Ovary (tissue), 9 donors: ENCODE data around the gene LTB4R. TPM values are rescaled to one million over a fixed set of nuclear protein-coding genes. Genes with fewer than 3 reads are reported as not detected.

ENCODE experiments used
- DNase-seq, 5 donors: peaks; one replicate each; pipeline ENCODE4 v3.0.0-alpha.2; 2019 to 2020
- H3K27ac ChIP-seq, 2 donors: fragments of 200-600 bp; one replicate each; pipeline versions ENCODE4 v1.5.1 to v1.8.0; 2019 to 2022
- H3K27me3 ChIP-seq: fragments of 200-600 bp; one replicate; pipeline ENCODE4 v1.8.0; 2022
- H3K36me3 ChIP-seq: fragments of 200-600 bp; sonication (generic); one replicate; pipeline ENCODE4 v1.5.1; 2019
- H3K4me1 ChIP-seq: one replicate; pipeline ENCODE4 v1.8.1; 2013; ENCODE audit warnings: mild to moderate bottlenecking, moderate library complexity; ENCODE audit not compliant: insufficient read depth
- H3K4me3 ChIP-seq: fragments of 200-600 bp; sonication (generic); one replicate; pipeline ENCODE4 v1.5.1; 2017
- H3K9me3 ChIP-seq, 2 donors: fragments of 200-600 bp in 1 of 2; sonication (generic) in 1 of 2; one replicate each; pipeline versions ENCODE4 v1.5.1 to v1.8.1; 2013 to 2019; ENCODE audit warnings: mild to moderate bottlenecking in 1 of 2, moderate library complexity in 1 of 2
- EP300 ChIP-seq: sonication (generic); formaldehyde crosslinking; IDR thresholded peaks from one replicate; pipeline ENCODE4 v1.6.1; 2017; ENCODE audit warnings: antibody characterized with exemption
- POLR2A ChIP-seq: fragments of 450-650 bp; IDR thresholded peaks from one replicate; pipeline ENCODE4 v1.6.1; 2017; ENCODE audit warnings: antibody characterized with exemption, mild to moderate bottlenecking, moderate library complexity
- whole genome bisulfite sequencing, 3 donors: extraction: QIAGEN DNeasy Blood & Tissue Kit in 1 of 3; methylation state at CpG; one replicate each; pipeline versions ENCODE4 v1.1.5 to v1.1.7; 2013 to 2017; 5-methylcytosine and 5-hydroxymethylcytosine counted together
- intact Hi-C, 4 donors: fragments of 100-400 bp; cut with DNase I; formaldehyde crosslinking; loops; one replicate each; pipeline versions ENCODE4 v1.11.0 to v1.15.1; 2022 to 2023
- polyA plus RNA-seq, 2 donors: library from polyadenylated mRNA; stranded (reverse); fragments of 200-250 nt in 1 of 2; fragments of 350-450 nt in 1 of 2; fragmentation: Illumina TruSeq in 1 of 2; extraction: RNeasy Lipid Tissue Mini Kit (QIAGEN cat#74804) in 1 of 2; gene quantifications; one replicate each; pipeline ENCODE4 v1.2.3, GENCODE V29; 2013 to 2014
- total RNA-seq, 7 donors: library from RNA; depleted of rRNA in 2 of 7; stranded (reverse); fragments of >200 nt in 2 of 7; fragmentation: NEBNext Ultra II Directional in 3 of 7; extraction: Animal tissue kit (Norgen Biotek cat#: 25700) in 3 of 7; gene quantifications; one replicate each; pipeline versions ENCODE4 v1.1.0 to v1.2.4, GENCODE V29; 2016 to 2023
- TF ChIP-seq, protein P1 (sequence below), 3 donors: fragments of 450-650 bp in 2 of 3; fragments of 200-600 bp in 1 of 3; IDR thresholded peaks; one replicate each; pipeline versions ENCODE4 v1.5.1 to v1.8.0; 2016 to 2022; ENCODE audit warnings: antibody characterized with exemption in 3 of 3, mild to moderate bottlenecking in 1 of 3
- donor health status: DM: no; HTN: no; CAD: no; lungs with moderate emphysema.
- donor health status: DM: no; HTN: no; CAD: no.
- donor health status: Bipolar disorder and iron deficiency.
- donor health status: DM: yes; HTN: yes; CAD: no.
- donor health status: DM: no; HTN: no; CAD: no.
- donor health status: DM: yes; HTN: yes; CAD: no.

LTB4R gene
- total and polyA plus RNA-seq, 9 donors: 2.9 to 9.4 (median 7.6) TPM

DNA sequence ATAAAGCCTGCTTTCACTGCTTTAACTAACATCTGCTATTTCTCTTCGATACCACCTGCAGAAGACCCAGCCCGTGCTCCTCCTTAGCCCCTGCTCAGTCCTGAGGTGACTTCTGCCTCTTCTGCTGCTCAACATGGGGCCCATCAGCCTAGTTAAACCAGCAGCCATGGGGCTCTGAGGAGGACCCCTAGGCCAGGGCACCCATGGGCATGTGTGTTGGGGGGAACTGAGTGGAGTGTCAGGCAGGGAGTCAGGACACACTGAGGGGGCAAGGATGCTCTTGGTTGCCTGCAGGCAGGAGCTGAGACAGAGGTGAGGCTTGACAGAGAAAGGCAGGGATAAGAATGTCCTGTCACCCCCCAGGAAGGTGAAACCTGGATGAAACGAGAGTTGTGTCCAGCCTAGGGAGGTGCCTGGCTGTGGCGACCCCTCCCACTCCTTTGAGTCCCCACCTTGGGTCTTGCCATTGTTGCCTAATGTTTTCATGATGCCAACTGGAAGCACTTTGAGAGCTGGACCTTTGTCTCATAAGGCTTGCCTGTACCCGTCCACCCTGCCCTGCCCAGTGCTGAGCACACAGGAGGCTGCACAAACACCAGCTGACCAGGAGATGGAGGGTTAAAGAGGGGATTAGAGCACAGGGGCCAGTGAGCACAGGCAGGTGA lies 27.4 kb upstream of the LTB4R start:
- TF ChIP-seq EP300 (no peak), POLR2A (no peak)
- TF ChIP-seq, protein P1, sequence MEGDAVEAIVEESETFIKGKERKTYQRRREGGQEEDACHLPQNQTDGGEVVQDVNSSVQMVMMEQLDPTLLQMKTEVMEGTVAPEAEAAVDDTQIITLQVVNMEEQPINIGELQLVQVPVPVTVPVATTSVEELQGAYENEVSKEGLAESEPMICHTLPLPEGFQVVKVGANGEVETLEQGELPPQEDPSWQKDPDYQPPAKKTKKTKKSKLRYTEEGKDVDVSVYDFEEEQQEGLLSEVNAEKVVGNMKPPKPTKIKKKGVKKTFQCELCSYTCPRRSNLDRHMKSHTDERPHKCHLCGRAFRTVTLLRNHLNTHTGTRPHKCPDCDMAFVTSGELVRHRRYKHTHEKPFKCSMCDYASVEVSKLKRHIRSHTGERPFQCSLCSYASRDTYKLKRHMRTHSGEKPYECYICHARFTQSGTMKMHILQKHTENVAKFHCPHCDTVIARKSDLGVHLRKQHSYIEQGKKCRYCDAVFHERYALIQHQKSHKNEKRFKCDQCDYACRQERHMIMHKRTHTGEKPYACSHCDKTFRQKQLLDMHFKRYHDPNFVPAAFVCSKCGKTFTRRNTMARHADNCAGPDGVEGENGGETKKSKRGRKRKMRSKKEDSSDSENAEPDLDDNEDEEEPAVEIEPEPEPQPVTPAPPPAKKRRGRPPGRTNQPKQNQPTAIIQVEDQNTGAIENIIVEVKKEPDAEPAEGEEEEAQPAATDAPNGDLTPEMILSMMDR (IDR thresholded peaks at IDR 0.05): no peak
- DNase-seq: no peak
- WGBS, 3 donors: 80 to 93% (median 85%) methylated on average over 5 of the region's 5 CpGs

DNA sequence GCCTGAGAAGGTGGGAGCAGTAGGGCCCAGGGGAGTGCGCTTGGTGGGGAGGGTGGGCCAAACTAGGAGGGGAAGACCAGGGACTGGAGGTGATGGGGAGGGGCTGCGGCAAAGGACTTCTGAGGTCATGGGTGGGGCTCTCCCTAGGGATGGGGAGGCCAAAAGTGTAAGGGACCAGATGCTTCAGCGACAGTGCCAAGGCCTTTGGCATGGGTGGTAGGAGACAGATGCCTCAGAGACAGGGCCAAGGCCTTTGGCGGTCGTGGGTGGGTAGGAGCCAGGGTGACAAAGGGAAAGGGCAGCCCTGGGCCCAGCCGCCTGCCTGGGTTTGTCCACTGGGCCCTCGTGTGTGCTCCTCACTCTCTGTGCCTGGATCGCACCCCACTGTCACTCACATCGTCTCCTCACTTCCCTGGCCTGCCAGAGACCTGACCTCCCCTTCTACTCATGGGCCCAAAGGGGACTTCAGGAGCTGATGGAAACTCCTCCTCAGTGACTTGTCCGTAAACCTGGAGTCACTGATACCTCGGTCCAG lies 26.7 kb upstream of the LTB4R start:
- TF ChIP-seq EP300: no peak
- TF ChIP-seq, protein P1 (IDR thresholded peaks at IDR 0.05): no peak
- TF ChIP-seq POLR2A: no peak
- intact Hi-C loops: no loop called here
- Histone ChIP-seq H3K36me3 (no peaks in the 10 kb centered on the region), H3K27me3 (no peaks in the 10 kb centered on the region), H3K9me3 (no peaks in the 10 kb centered on the region), H3K4me1 (no peaks in the 10 kb centered on the region), H3K4me3 (no peak overlapping the region), H3K27ac (no peak overlapping the region)
- 78 to 82% (median 80%) methylated on average over 11 of the region's 11 CpGs for WGBS, 3 donors
- no peak for DNase-seq

More for the DNA sequence above, 27.4 kb upstream of the LTB4R start:
- no peaks in the 10 kb centered on the region for H3K27me3 ChIP-seq
- H3K36me3 ChIP-seq: no peaks in the 10 kb centered on the region
- no peaks in the 10 kb centered on the region for H3K9me3 ChIP-seq
- no peak overlapping the region for H3K4me3 ChIP-seq
- intact Hi-C loops: no loop called here
- H3K4me1 ChIP-seq: no peaks in the 10 kb centered on the region
- no peak overlapping the region for H3K27ac ChIP-seq

DNA sequence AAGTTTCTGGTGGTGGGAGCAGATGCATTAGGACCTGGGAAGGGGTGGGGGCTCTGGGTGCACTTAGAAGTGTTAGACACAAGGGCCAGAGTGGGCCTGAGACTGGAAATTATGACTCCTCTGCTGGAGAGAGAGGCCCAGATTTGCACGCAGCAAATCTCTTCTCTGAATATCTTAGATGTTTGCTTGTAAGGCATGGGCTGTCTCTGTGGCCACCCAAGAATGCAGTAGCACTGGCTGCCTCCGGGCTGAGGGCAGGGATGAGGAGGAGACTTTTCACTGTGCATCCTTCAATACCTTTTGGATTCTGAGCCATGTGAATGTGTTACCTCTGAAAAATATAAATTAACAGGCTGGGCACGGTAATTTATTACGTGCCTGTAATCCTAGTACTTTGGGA lies 26.0 kb upstream of the LTB4R start:
- no peaks in the 10 kb centered on the region for H3K27me3 ChIP-seq
- no peak for DNase-seq
- H3K4me3 ChIP-seq: no peak overlapping the region
- 64 to 70% (median 69%) methylated on average over 4 of the region's 4 CpGs for WGBS, 3 donors
- no peaks in the 10 kb centered on the region for H3K9me3 ChIP-seq
- no peak overlapping the region for H3K27ac ChIP-seq
- intact Hi-C loops: no loop called here
- no peaks in the 10 kb centered on the region for H3K4me1 ChIP-seq
- H3K36me3 ChIP-seq: no peaks in the 10 kb centered on the region
- TF ChIP-seq, protein P1 (IDR thresholded peaks at IDR 0.05): no peak
- TF ChIP-seq POLR2A: no peak
- no peak for TF ChIP-seq EP300

DNA sequence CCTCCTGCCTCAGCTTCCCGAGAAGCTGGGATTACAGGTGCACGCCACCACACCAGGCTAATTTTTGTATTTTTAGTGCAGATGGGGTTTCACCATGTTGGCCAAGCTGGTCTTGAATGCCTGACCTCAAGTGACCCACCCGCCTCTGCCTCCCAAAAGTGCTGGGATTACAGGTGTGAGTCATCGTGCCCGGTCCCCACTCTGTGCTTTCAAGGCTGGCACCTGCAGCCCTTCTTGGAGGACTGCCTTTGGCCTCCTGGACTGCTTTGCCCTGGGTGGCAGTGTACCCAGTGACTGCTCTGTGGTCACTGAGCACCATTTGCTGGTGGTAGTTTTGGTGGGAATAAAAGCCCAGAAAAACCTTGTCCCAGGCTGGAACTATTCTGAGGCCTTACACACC lies 24.3 kb upstream of the LTB4R start:
- WGBS, 3 donors: 93 to 96% (median 94%) methylated on average over 5 of the region's 5 CpGs
- Histone ChIP-seq H3K4me3 (no peak overlapping the region), H3K36me3 (no peaks in the 10 kb centered on the region), H3K27ac (no peak overlapping the region), H3K4me1 (no peaks in the 10 kb centered on the region), H3K27me3 (no peaks in the 10 kb centered on the region), H3K9me3 (no peaks in the 10 kb centered on the region)
- TF ChIP-seq POLR2A (no peak), EP300 (no peak)
- TF ChIP-seq, protein P1 (IDR thresholded peaks at IDR 0.05): no peak
- DNase-seq: no peak
- intact Hi-C loops: no loop called here
